ENCODE data around the gene P2RY4. TPM values are rescaled to one million over a fixed set of nuclear protein-coding genes. Genes with fewer than 3 reads are reported as not detected.
"Not testable (repeated sequence)": the region's sequence is repeated elsewhere in the genome, so short reads cannot be mapped to it uniquely, and the experiment has no call there.

Gene P2RY4
- total and polyA plus RNA-seq, 2 of the 4 experiments (the other 2 are of a cell fraction), result 0.14 TPM; not detected in 1

- H3K36me3 ChIP-seq (ENCODE audit: control insufficient read depth, insufficient read depth, low read length); H3K9ac ChIP-seq (ENCODE audit: low read depth, low read length); dilution Hi-C loops (cut with HindIII; ENCODE audit: low sequenced_read_pairs, unreplicated experiment); H3K18ac ChIP-seq (ENCODE audit: low read depth, low read length); H2BK120ac ChIP-seq (ENCODE audit: low read depth, low read length); intact Hi-C loops (cut with micrococcal nuclease); H4K20me1 ChIP-seq (ENCODE audit: insufficient read depth, low read length); H3K9me1 ChIP-seq (ENCODE audit: insufficient read depth, low read length); H2AFZ ChIP-seq (replicated peaks; ENCODE audit: low read length, poor library complexity); H3K23ac ChIP-seq (ENCODE audit: low read depth, low read length); H4K5ac ChIP-seq (ENCODE audit: low read depth, low read length); in situ Hi-C loops (cut with MboI; ENCODE audit: low sequenced_read_pairs); H3K56ac ChIP-seq (ENCODE audit: extremely low read depth, insufficient read depth, low read length); H3K14ac ChIP-seq (replicated peaks; ENCODE audit: low read depth, low read length); H2AK5ac ChIP-seq (ENCODE audit: low read depth, low read length); H4K91ac ChIP-seq (ENCODE audit: insufficient read depth, low read depth, low read length); H2BK5ac ChIP-seq (ENCODE audit: low read depth, low read length, poor library complexity, severe bottlenecking); H3K27ac ChIP-seq (ENCODE audit: insufficient read depth, low read length); H3K9me3 ChIP-seq (ENCODE audit: control insufficient read depth, insufficient read depth, low read length); BruUV-seq (replicated peaks); H2BK20ac ChIP-seq (ENCODE audit: low read depth, low read length); ATAC-seq (ENCODE audit: low read depth); H3K79me1 ChIP-seq (ENCODE audit: low read depth in 1 of 2, low read length in 2 of 2); H2BK15ac ChIP-seq (ENCODE audit: low read depth, low read length); H3K4me3 ChIP-seq (ENCODE audit: insufficient read depth, low read depth, low read length); H3K27me3 ChIP-seq (ENCODE audit: control insufficient read depth, insufficient read depth, low read length); H3K4me1 ChIP-seq (ENCODE audit: control insufficient read depth, insufficient read depth, low read length); H3K4me2 ChIP-seq (ENCODE audit: low read depth, low read length); H2AK9ac ChIP-seq (replicated peaks; ENCODE audit: low read depth, low read length, poor library complexity); H4K8ac ChIP-seq (ENCODE audit: low read depth in 2 of 2, low read length in 2 of 2); DNase-seq; H3K4ac ChIP-seq (ENCODE audit: low read depth, low read length): not testable (repeated sequence)
- 60% methylated on average over 1 of the region's 7 CpGs; no CpG with 5 or more reads in 1 of the 2 experiments for WGBS, 2 experiments (ENCODE audit: extremely low coverage in 2 of 2, insufficient read length in 1 of 2)
- POLR2A ChIA-PET (ENCODE audit: unreplicated experiment), result interaction anchor here (0.6 kb wide), 1 partner anchor 1291 kb away, joined by 3 read pairs; no protein-coding TSS in a partner anchor
- CTCF ChIA-PET, result interaction anchor here (1.1 kb wide), 1 partner anchor 103 kb away, joined by 3 read pairs; no protein-coding TSS in a partner anchor
Observed at GRCh38 chrX:70274029-70274428, 14.0 kb upstream of the P2RY4 start.

Measured in IMR-90 (cell line).